ENCODE measurements around the gene DRD4. TPM values are rescaled to one million over a fixed set of nuclear protein-coding genes. Genes with fewer than 3 reads are reported as not detected.

The DRD4 gene
- total and polyA plus RNA-seq, 2 of the 8 experiments (the other 6 are each of a cell fraction or from before 2014, with no cell fraction given) = 3.4 to 4.9 TPM

- TF ChIP-seq CHD7 (IDR thresholded peaks at IDR 0.05; ENCODE audit: insufficient replicate concordance, low read length) = no peak
- TF ChIP-seq NRF1 (IDR thresholded peaks at IDR 0.05; ENCODE audit: low read depth, low read length) = no peak
- TF ChIP-seq ATF3 (IDR thresholded peaks at IDR 0.05; ENCODE audit: insufficient read depth, low read depth, low read length) = no peak
Measured at GRCh38 chr11:628056-628455, 9.0 kb upstream of the DRD4 start (continued).

Data from H1 (cell line).